ENCODE results near the gene VMP1.
"Not testable (repeated sequence)": the region's sequence is repeated elsewhere in the genome, so short reads cannot be mapped to it uniquely, and the experiment has no call there.

GRCh38 chr17:59790418-59790817, 83.0 kb downstream of the VMP1 start:
- TF ChIP-seq EP300 (IDR thresholded peaks at IDR 0.05), result not testable (repeated sequence)
- TF ChIP-seq, protein P1, sequence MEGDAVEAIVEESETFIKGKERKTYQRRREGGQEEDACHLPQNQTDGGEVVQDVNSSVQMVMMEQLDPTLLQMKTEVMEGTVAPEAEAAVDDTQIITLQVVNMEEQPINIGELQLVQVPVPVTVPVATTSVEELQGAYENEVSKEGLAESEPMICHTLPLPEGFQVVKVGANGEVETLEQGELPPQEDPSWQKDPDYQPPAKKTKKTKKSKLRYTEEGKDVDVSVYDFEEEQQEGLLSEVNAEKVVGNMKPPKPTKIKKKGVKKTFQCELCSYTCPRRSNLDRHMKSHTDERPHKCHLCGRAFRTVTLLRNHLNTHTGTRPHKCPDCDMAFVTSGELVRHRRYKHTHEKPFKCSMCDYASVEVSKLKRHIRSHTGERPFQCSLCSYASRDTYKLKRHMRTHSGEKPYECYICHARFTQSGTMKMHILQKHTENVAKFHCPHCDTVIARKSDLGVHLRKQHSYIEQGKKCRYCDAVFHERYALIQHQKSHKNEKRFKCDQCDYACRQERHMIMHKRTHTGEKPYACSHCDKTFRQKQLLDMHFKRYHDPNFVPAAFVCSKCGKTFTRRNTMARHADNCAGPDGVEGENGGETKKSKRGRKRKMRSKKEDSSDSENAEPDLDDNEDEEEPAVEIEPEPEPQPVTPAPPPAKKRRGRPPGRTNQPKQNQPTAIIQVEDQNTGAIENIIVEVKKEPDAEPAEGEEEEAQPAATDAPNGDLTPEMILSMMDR (IDR thresholded peaks at IDR 0.05), result not testable (repeated sequence)

All from suprapubic skin (tissue), 3 donors.